Liver (tissue), 9 donors: ENCODE results near the gene GALNTL6. TPM values are rescaled to one million over a fixed set of nuclear protein-coding genes. Genes with fewer than 3 reads are reported as not detected.
"Not testable (repeated sequence)": the region's sequence is repeated elsewhere in the genome, so short reads cannot be mapped to it uniquely, and the experiment has no call there.

ENCODE experiments used
- DNase-seq: peaks from one replicate; pipeline ENCODE4 v3.0.0-alpha.2; 2017; ENCODE audit warnings: low spot score
- H3K27ac ChIP-seq, 2 donors: one replicate each; pipeline ENCODE4 v1.7.0; 2013; ENCODE audit warnings: inconsistent platforms in 2 of 2, low read length in 2 of 2, control low read depth in 1 of 2, low read depth in 1 of 2, mild to moderate bottlenecking in 1 of 2
- H3K27me3 ChIP-seq, 4 donors: one replicate each; pipeline versions ENCODE4 v1.6.1 to v1.7.0; 2013; ENCODE audit warnings: low read length in 3 of 4, inconsistent platforms in 1 of 4, mild to moderate bottlenecking in 1 of 4, moderate library complexity in 1 of 4; ENCODE audit not compliant: control insufficient read depth in 4 of 4, insufficient read depth in 4 of 4
- H3K36me3 ChIP-seq, 4 donors: one replicate each; pipeline versions ENCODE4 v1.6.1 to v1.7.0; 2013; ENCODE audit warnings: low read length in 3 of 4, mild to moderate bottlenecking in 3 of 4, low read depth in 1 of 4, moderate library complexity in 1 of 4; ENCODE audit not compliant: control insufficient read depth in 4 of 4, insufficient read depth in 3 of 4
- H3K4me1 ChIP-seq, 4 donors: one replicate each; pipeline versions ENCODE4 v1.6.1 to v1.7.0; 2013; ENCODE audit warnings: low read length in 3 of 4, mild to moderate bottlenecking in 3 of 4, moderate library complexity in 1 of 4; ENCODE audit not compliant: control insufficient read depth in 4 of 4, insufficient read depth in 4 of 4
- H3K4me3 ChIP-seq, 3 donors: one replicate each; pipeline versions ENCODE4 v1.6.1 to v1.7.0; 2013; ENCODE audit warnings: low read length in 3 of 3, control low read depth in 1 of 3, low read depth in 1 of 3, mild to moderate bottlenecking in 1 of 3
- H3K9ac ChIP-seq, 2 donors: one replicate each; pipeline ENCODE4 v1.7.0; 2013; ENCODE audit warnings: low read length in 2 of 2, mild to moderate bottlenecking in 2 of 2, moderate library complexity in 2 of 2, control low read depth in 1 of 2, low read depth in 1 of 2
- H3K9me3 ChIP-seq, 4 donors: one replicate each; pipeline versions ENCODE4 v1.6.1 to v1.7.0; 2013; ENCODE audit warnings: low read length in 3 of 4; ENCODE audit not compliant: control insufficient read depth in 4 of 4
- ATF3 ChIP-seq: IDR thresholded peaks from 2 replicates; pipeline ENCODE4 v1.6.1; 2016; ENCODE audit warnings: antibody characterized with exemption
- EGR1 ChIP-seq, 2 donors: IDR thresholded peaks; 2 replicates each; pipeline ENCODE4 v1.6.1; 2016 to 2018; ENCODE audit warnings: antibody characterized with exemption in 2 of 2, low read depth in 2 of 2
- FOXA1 ChIP-seq: IDR thresholded peaks from 2 replicates; pipeline ENCODE4 v1.6.1; 2016; ENCODE audit warnings: antibody characterized with exemption
- FOXA2 ChIP-seq: IDR thresholded peaks from 2 replicates; pipeline ENCODE4 v1.6.1; 2016; ENCODE audit warnings: antibody characterized with exemption
- GABPA ChIP-seq, 2 donors: IDR thresholded peaks in 1 of 2; conservative IDR thresholded peaks in 1 of 2; 2 replicates each; pipeline ENCODE4 v1.6.1; 2016; ENCODE audit warnings: antibody characterized with exemption in 2 of 2, mild to moderate bottlenecking in 1 of 2, moderate library complexity in 1 of 2
- HNF4A ChIP-seq, 2 donors: conservative IDR thresholded peaks; 2 replicates each; pipeline ENCODE4 v1.6.1; 2016; ENCODE audit warnings: antibody characterized with exemption in 2 of 2, mild to moderate bottlenecking in 2 of 2
- HNF4G ChIP-seq: IDR thresholded peaks from 2 replicates; pipeline ENCODE4 v1.6.1; 2016; ENCODE audit warnings: antibody characterized with exemption
- NR2F2 ChIP-seq: IDR thresholded peaks from 2 replicates; pipeline ENCODE4 v1.6.1; 2016; ENCODE audit warnings: antibody characterized with exemption
- REST ChIP-seq: IDR thresholded peaks from 2 replicates; pipeline ENCODE4 v1.6.1; 2016; ENCODE audit warnings: antibody characterized with exemption, mild to moderate bottlenecking
- SP1 ChIP-seq: IDR thresholded peaks from 2 replicates; pipeline ENCODE4 v1.6.1; 2018; ENCODE audit warnings: antibody characterized with exemption, mild to moderate bottlenecking
- TAF1 ChIP-seq: conservative IDR thresholded peaks from 2 replicates; pipeline ENCODE4 v1.6.1; 2016; ENCODE audit warnings: antibody characterized with exemption, mild to moderate bottlenecking
- YY1 ChIP-seq: IDR thresholded peaks from 2 replicates; pipeline ENCODE4 v1.6.1; 2016; ENCODE audit warnings: antibody characterized with exemption, mild to moderate bottlenecking
- WGBS: extraction: QIAGEN DNeasy Blood & Tissue Kit; methylation state at CpG from one replicate; pipeline ENCODE4 v1.1.7; 2013; 5-methylcytosine and 5-hydroxymethylcytosine counted together
- polyA plus RNA-seq, 2 donors: library from polyadenylated mRNA; stranded (reverse) in 1 of 2; unstranded in 1 of 2; fragments of 200-250 nt in 1 of 2; fragments of >200 nt in 1 of 2; fragmentation: Nextera tagmentation in 1 of 2; extraction: Ambion mirVana in 1 of 2; gene quantifications; one replicate each; pipeline versions ENCODE4 v1.2.1 to v1.2.3, GENCODE V29; 2013 to 2015
- total RNA-seq, 2 donors: library from RNA; depleted of rRNA; stranded (reverse); fragments of >200 nt; gene quantifications; one replicate each; pipeline ENCODE4 v1.2.3, GENCODE V29; 2014
- TF ChIP-seq, protein P1 (sequence below): IDR thresholded peaks from 2 replicates; pipeline ENCODE4 v1.6.1; 2016; ENCODE audit warnings: antibody characterized with exemption
- TF ChIP-seq, protein P2 (sequence below): IDR thresholded peaks from 2 replicates; pipeline ENCODE4 v1.6.1; 2016; ENCODE audit warnings: antibody characterized with exemption
- donor health status: healthy.
- donor health status: healthy.
- donor health status: healthy.
- donor health status: healthy.
- donor health status: healthy.

GALNTL6 gene
- total and polyA plus RNA-seq, 4 donors: 0.06 to 0.08 TPM; not detected in 2

DNA sequence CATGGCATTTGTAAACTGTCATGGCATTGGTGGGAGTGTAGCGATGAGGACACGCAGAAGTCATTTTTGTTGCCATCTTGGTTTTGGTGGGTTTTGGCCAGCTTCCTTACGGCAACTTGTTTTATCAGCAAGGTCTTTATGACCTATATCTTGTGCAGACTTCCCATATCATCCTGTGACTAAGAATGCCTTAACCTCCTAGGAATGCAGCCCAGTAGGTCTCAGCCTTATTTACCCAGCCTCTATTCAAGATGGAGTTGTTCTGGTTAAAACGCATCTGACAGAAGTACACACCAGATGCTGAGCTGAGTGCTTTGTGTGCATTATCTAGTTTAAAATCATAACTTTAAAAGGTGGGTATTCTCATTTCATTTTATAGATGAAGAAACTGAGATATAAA is 1086.7 kb downstream of the GALNTL6 start:
- H3K27ac ChIP-seq: no peak overlapping the region
- H3K4me3 ChIP-seq: no peak overlapping the region
- H3K27me3 ChIP-seq: no peaks in the 10 kb centered on the region
- TF ChIP-seq YY1 (no peak), SP1 (no peak), NR2F2 (no peak), GABPA (IDR thresholded peaks at IDR 0.05 in 1 of 2, conservative IDR thresholded peaks at IDR 0.05 in 1 of 2) (no peak), ATF3 (no peak), FOXA1 (no peak)
- TF ChIP-seq, protein P1, sequence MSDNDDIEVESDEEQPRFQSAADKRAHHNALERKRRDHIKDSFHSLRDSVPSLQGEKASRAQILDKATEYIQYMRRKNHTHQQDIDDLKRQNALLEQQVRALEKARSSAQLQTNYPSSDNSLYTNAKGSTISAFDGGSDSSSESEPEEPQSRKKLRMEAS: no peak
- H3K9ac ChIP-seq: no peak overlapping the region
- DNase-seq: no peak
- 95% methylated on average over 4 of the region's 4 CpGs for WGBS
- peaks cover 0 to 2% (median 0%) of the 10 kb centered on the region in 4 donors for H3K9me3 ChIP-seq
- H3K36me3 ChIP-seq: no peaks in the 10 kb centered on the region
- no peaks in the 10 kb centered on the region for H3K4me1 ChIP-seq

DNA sequence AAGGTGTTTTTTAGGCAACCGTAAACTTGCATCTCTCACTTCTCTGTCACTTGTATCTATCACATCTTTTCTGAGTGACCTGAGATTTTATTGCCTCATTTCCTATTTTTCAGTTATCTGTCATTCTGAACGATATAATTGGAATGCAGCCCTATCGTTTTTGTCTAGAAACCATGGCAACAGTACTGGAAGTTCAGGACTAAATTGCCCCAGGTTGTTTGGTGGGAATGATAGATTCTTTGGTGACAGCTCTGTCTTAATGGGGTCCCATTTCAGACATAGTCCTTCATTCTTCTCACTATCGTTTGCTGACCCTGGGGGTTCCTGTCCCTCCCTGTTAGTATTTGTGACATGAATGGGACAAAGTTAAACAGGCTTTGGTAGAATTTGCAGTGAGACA is 1087.7 kb downstream of the GALNTL6 start:
- peaks cover 0 to 2% (median 0%) of the 10 kb centered on the region in 4 donors for H3K9me3 ChIP-seq
- no peak overlapping the region for H3K4me3 ChIP-seq
- H3K9ac ChIP-seq: no peak overlapping the region
- no peaks in the 10 kb centered on the region for H3K4me1 ChIP-seq
- TF ChIP-seq HNF4A (conservative IDR thresholded peaks at IDR 0.05) (no peak), GABPA (IDR thresholded peaks at IDR 0.05 in 1 of 2, conservative IDR thresholded peaks at IDR 0.05 in 1 of 2) (no peak), REST (no peak), YY1 (no peak), TAF1 (no peak), EGR1 (IDR thresholded peaks at IDR 0.05; ENCODE audit: low read depth in 2 of 2) (no peak), HNF4G (no peak), SP1 (no peak), FOXA1 (no peak), FOXA2 (no peak), ATF3 (no peak)
- TF ChIP-seq, protein P2, sequence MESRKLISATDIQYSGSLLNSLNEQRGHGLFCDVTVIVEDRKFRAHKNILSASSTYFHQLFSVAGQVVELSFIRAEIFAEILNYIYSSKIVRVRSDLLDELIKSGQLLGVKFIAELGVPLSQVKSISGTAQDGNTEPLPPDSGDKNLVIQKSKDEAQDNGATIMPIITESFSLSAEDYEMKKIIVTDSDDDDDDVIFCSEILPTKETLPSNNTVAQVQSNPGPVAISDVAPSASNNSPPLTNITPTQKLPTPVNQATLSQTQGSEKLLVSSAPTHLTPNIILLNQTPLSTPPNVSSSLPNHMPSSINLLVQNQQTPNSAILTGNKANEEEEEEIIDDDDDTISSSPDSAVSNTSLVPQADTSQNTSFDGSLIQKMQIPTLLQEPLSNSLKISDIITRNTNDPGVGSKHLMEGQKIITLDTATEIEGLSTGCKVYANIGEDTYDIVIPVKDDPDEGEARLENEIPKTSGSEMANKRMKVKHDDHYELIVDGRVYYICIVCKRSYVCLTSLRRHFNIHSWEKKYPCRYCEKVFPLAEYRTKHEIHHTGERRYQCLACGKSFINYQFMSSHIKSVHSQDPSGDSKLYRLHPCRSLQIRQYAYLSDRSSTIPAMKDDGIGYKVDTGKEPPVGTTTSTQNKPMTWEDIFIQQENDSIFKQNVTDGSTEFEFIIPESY: no peak
- 65% methylated on average over 4 of the region's 4 CpGs for WGBS
- no peaks in the 10 kb centered on the region for H3K27me3 ChIP-seq
- no peaks in the 10 kb centered on the region for H3K36me3 ChIP-seq
- no peak overlapping the region for H3K27ac ChIP-seq
- DNase-seq: no peak

- H3K36me3 ChIP-seq, H3K9ac ChIP-seq, H3K27me3 ChIP-seq, H3K4me1 ChIP-seq, H3K27ac ChIP-seq, H3K4me3 ChIP-seq, DNase-seq, H3K9me3 ChIP-seq: not testable (repeated sequence)
- WGBS: 89% methylated on average over 8 of the region's 8 CpGs
Observed at GRCh38 chr4:172912468-172912867, 1099.3 kb downstream of the GALNTL6 start.

GRCh38 chr4:172917403-172917802 is 1104.2 kb downstream of the GALNTL6 start:
- H3K4me1 ChIP-seq, H3K4me3 ChIP-seq, H3K9me3 ChIP-seq, DNase-seq, H3K27ac ChIP-seq, H3K36me3 ChIP-seq, H3K9ac ChIP-seq, H3K27me3 ChIP-seq: not testable (repeated sequence)
- whole genome bisulfite sequencing: 83% methylated on average over 3 of the region's 3 CpGs
